Activated CD4-positive, alpha-beta T cell treated with anti-CD3 and anti-CD28 coated beads, Interleukin-2, amount 50 U/mL, for 48 hours (primary cell): Measurements from ENCODE around the gene SEC16B.

ENCODE experiments used
- DNase-seq, 2 experiments: peaks; one replicate each; pipeline ENCODE4 v3.0.0-alpha.2; 2020

SEC16B gene

DNA sequence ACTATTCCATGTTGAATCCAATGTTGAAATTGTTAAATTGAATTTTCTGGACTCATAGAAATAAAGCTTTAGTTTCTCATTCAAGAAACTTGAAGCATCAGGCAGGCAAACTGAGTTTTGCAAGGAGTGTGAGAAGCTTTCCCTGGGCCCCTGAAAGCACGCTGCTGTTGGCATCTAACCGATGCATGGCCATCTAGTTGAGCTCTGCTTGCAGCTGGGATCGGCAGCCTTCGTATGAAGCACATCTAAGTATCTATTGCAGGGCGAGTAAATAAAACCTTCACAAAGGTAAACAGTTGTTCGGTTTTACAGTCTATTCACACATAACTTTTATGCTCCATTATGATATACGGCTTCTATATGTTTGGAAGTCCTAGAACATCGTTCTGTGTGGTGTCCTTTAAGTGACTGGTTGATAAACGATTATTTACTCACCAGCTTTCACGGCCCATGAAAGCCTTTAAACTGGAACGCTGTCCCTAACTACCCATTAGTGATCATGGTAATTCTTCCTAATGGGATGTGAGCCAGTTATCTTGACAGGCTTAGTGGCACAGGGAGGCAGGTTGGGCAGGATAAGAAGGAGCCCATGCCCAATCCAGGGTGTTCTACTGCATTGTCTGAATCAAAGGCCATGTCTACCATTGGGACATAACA is 71.7 kb downstream of the SEC16B start:
- no peak for DNase-seq

- DNase-seq: no peak
Observed at GRCh38 chr1:177897281-177897997, 72.4 kb downstream of the SEC16B start.
